ENCODE measurements around the gene GMPR.
"Not testable (repeated sequence)": the region's sequence is repeated elsewhere in the genome, so short reads cannot be mapped to it uniquely, and the experiment has no call there.

GMPR gene

GRCh38 chr6:16264785-16265184 is 26.4 kb downstream of the GMPR start:
- TF ChIP-seq CTCF (IDR thresholded peaks at IDR 0.05; ENCODE audit: low read depth, low read length) = no peak
- DNase-seq (ENCODE audit: extremely low read depth, low read depth) = no peak

- no peak for DNase-seq (ENCODE audit: extremely low read depth, low read depth)
- no peak for TF ChIP-seq CTCF (IDR thresholded peaks at IDR 0.05; ENCODE audit: low read depth, low read length)
Measured at GRCh38 chr6:16265351-16266341, 27.3 kb downstream of the GMPR start.

- TF ChIP-seq CTCF (IDR thresholded peaks at IDR 0.05; ENCODE audit: low read depth, low read length) = no peak
- no peak for DNase-seq (ENCODE audit: extremely low read depth, low read depth)
Measured at GRCh38 chr6:16267428-16268263, 29.3 kb downstream of the GMPR start.

- not testable (repeated sequence) for DNase-seq (ENCODE audit: extremely low read depth, low read depth)
Measured at GRCh38 chr6:16269442-16270070, 31.2 kb downstream of the GMPR start.

GRCh38 chr6:16270178-16270794 is 31.9 kb downstream of the GMPR start:
- TF ChIP-seq CTCF (IDR thresholded peaks at IDR 0.05; ENCODE audit: low read depth, low read length) = no peak
- no peak for DNase-seq (ENCODE audit: extremely low read depth, low read depth)

GRCh38 chr6:16271428-16271827 is 33.0 kb downstream of the GMPR start:
- DNase-seq (ENCODE audit: extremely low read depth, low read depth) = no peak
- TF ChIP-seq CTCF (IDR thresholded peaks at IDR 0.05; ENCODE audit: low read depth, low read length) = no peak

GRCh38 chr6:16272201-16272600 is 33.8 kb downstream of the GMPR start:
- TF ChIP-seq CTCF (IDR thresholded peaks at IDR 0.05; ENCODE audit: low read depth, low read length) = no peak

More at GRCh38 chr6:16272201-16272600, 33.8 kb downstream of the GMPR start:
- no peak for DNase-seq (ENCODE audit: extremely low read depth, low read depth)
